GM12878 (cell line): ENCODE measurements around the gene CABP7. TPM values are rescaled to one million over a fixed set of nuclear protein-coding genes. Genes with fewer than 3 reads are reported as not detected.

Source experiments
- ATAC-seq: fragments of 200-7000 bp; cut with Tn5 transposase; 3 replicates; pipeline ENCODE4 v1.9.1; 2020; ENCODE audit warnings: mild to moderate bottlenecking, moderate library complexity
- BruUV-seq: library from RNA; stranded (reverse); fragments of 400-500 nt; replicated peaks from 2 replicates; lab custom pipeline; 2021; lab: Mats Ljungman, UMichigan
- CTCF ChIA-PET: fragments of 300-600 bp; sonication (Branson Sonifier 250); formaldehyde crosslinking; extraction: SDS; loops from one replicate; lab custom pipeline; 2021; ENCODE audit warnings: inconsistent platforms; lab: Yijun Ruan, JAX
- POLR2A ChIA-PET: fragments of 350-600 bp; formaldehyde crosslinking; extraction: SDS; loops from one replicate; lab custom pipeline; 2021; ENCODE audit warnings: inconsistent platforms; lab: Charles Lee
- RAD21 ChIA-PET: fragments of 300-600 bp; sonication (Branson Sonifier 250); formaldehyde crosslinking; loops from one replicate; lab custom pipeline; 2023; ENCODE audit warnings: antibody characterized with exemption; ENCODE audit not compliant: unreplicated experiment; lab: Charles Lee
- SMC1A ChIA-PET: fragments of 300-600 bp; sonication (Branson Sonifier 250); formaldehyde crosslinking; loops from one replicate; lab custom pipeline; 2023; ENCODE audit not compliant: unreplicated experiment, uncharacterized antibody; lab: Charles Lee
- DNase-seq: peaks from one replicate; pipeline ENCODE4 v3.0.0-alpha.2; 2011; ENCODE audit warnings: low read depth, low spot score
- FAIRE-seq: peaks from 3 replicates; lab custom pipeline; 2011; peaks lifted over from hg19 to GRCh38; lab: Jason Lieb, UNC
- H2AFZ ChIP-seq: 2 replicates; pipeline ENCODE4 v1.6.0; 2011; ENCODE audit warnings: low read depth, low read length, control low read depth; ENCODE audit not compliant: control insufficient read depth
- H3K27ac ChIP-seq: 2 replicates; pipeline ENCODE4 v1.5.1; 2011; ENCODE audit warnings: control low read depth; ENCODE audit not compliant: control insufficient read depth, insufficient read depth
- H3K27me3 ChIP-seq, 2 experiments: replicated peaks in 1 of 2; 2 replicates each; pipeline versions ENCODE4 v1.6.0 to v1.6.1; 2011; ENCODE audit warnings: low read length in 1 of 2; ENCODE audit not compliant: control insufficient read depth in 2 of 2, insufficient read depth in 2 of 2
- H3K36me3 ChIP-seq, 2 experiments: 2 replicates each; pipeline ENCODE4 v1.5.1; 2011; ENCODE audit warnings: low read length in 1 of 2; ENCODE audit not compliant: control insufficient read depth in 2 of 2, insufficient read depth in 2 of 2
- H3K4me1 ChIP-seq: 2 replicates; pipeline ENCODE4 v1.6.1; 2011; ENCODE audit warnings: mild to moderate bottlenecking, low read length, moderate library complexity, mixed read lengths; ENCODE audit not compliant: control insufficient read depth, insufficient read depth
- H3K4me2 ChIP-seq: 2 replicates; pipeline ENCODE4 v1.6.0; 2011; ENCODE audit warnings: control low read depth; ENCODE audit not compliant: control insufficient read depth, insufficient read depth
- H3K4me3 ChIP-seq: fragments of 200-600 bp; sonication (generic); 2 replicates; pipeline ENCODE4 v1.5.1; 2016
- H3K79me2 ChIP-seq: 2 replicates; pipeline ENCODE4 v1.6.0; 2011; ENCODE audit warnings: low read length; ENCODE audit not compliant: control insufficient read depth, insufficient read depth
- H3K9ac ChIP-seq: 2 replicates; pipeline ENCODE4 v1.8.0; 2011; ENCODE audit warnings: low read length, control low read depth, mixed read lengths; ENCODE audit not compliant: control insufficient read depth, insufficient read depth
- H3K9me3 ChIP-seq: replicated peaks from 3 replicates; pipeline ENCODE4 v1.5.1; 2011; ENCODE audit warnings: mild to moderate bottlenecking, low read length; ENCODE audit not compliant: control insufficient read depth, insufficient read depth
- H4K20me1 ChIP-seq: 2 replicates; pipeline ENCODE4 v1.6.0; 2011; ENCODE audit not compliant: control insufficient read depth, insufficient read depth
- KAT2A ChIP-seq: conservative IDR thresholded peaks from 2 replicates; pipeline ENCODE4 v1.6.1; 2011; ENCODE audit warnings: low read depth, low read length; ENCODE audit not compliant: control insufficient read depth
- NR2F1 ChIP-seq: fragments of 450-650 bp; conservative IDR thresholded peaks from 2 replicates; pipeline ENCODE4 v1.6.1; 2017; ENCODE audit warnings: mild to moderate bottlenecking
- RFX5 ChIP-seq: IDR thresholded peaks from 2 replicates; pipeline ENCODE4 v1.6.1; 2011; ENCODE audit warnings: low read depth, low read length, improper control_type of control experiment
- WGBS: methylation state at CpG from one replicate; pipeline ENCODE4 v1.1.6; 2016; ENCODE audit warnings: low lambda C conversion rate; ENCODE audit not compliant: insufficient replicate concordance, insufficient coverage; ENCODE audit errors: missing lambda C conversion rate; 5-methylcytosine and 5-hydroxymethylcytosine counted together
- in situ Hi-C: fragments of 300-500 bp; cut with MboI; formaldehyde crosslinking; loops from 9 replicates; pipeline ENCODE4 v1.14.3; 2018; ENCODE audit warnings: mixed read lengths
- intact Hi-C: fragments of 100-400 bp; cut with micrococcal nuclease; formaldehyde crosslinking; loops from one replicate; pipeline ENCODE4 v1.14.2; 2022; ENCODE audit not compliant: unreplicated experiment
- polyA plus RNA-seq, 11 experiments: library from polyadenylated mRNA; depleted of rRNA in 4 of 11; unstranded in 6 of 11; stranded (reverse) in 5 of 11; fragments of >200 nt; fragmentation: Nextera tagmentation in 4 of 11; fragmentation: Illumina TruSeq in 1 of 11; extraction: Ambion mirVana in 4 of 11; extraction: Trizol in 1 of 11; gene quantifications; 1 replicate in 1 of 11; 2 replicates in 10 of 11; pipeline versions ENCODE4 v1.2.1 to v1.2.3, GENCODE V29; 2011 to 2016; ENCODE audit warnings: inconsistent platforms in 2 of 11, missing spikeins in 2 of 11, low read depth in 1 of 11
- total RNA-seq, 4 experiments: library from RNA; depleted of rRNA in 3 of 4; stranded (reverse); fragments of >200 nt in 3 of 4; fragmentation: Illumina TruSeq in 1 of 4; extraction: Trizol in 1 of 4; gene quantifications; 2 replicates each; pipeline versions ENCODE4 v1.2.1 to v1.2.3, GENCODE V29; 2013 to 2021
- TF ChIP-seq, protein P1 (sequence below): fragments of 450-650 bp; IDR thresholded peaks from 2 replicates; pipeline ENCODE4 v1.6.1; 2017; ENCODE audit warnings: mild to moderate bottlenecking, moderate library complexity

CABP7 gene
- total and polyA plus RNA-seq, 10 of the 15 experiments (the other 5 are each of a cell fraction or from before 2014, with no cell fraction given) = 0.02 to 0.18 (median 0.05) TPM; not detected in 5

DNA sequence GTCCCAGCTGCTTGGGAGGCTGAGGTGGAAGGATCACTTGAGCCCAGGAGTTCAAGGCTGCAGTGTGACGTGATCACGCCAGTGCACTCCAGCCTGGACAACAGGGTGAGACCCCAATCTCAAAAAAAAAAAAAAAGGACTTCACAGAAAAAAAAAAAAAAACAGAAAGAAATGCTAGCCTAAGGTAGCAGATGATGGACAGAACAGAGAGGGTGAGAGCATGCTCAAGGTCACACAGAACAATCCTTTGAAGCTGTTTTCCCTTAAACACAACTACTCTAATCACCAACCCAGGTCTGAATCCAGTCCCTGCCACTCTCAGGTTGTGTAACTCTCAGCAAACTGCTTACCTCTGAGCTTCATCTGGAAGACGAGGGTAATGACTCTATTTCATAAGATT is 37.3 kb downstream of the CABP7 start:
- FAIRE-seq = no peak
- in situ Hi-C loops = no loop called here
- WGBS = 91% methylated on average over 3 of the region's 3 CpGs

DNA sequence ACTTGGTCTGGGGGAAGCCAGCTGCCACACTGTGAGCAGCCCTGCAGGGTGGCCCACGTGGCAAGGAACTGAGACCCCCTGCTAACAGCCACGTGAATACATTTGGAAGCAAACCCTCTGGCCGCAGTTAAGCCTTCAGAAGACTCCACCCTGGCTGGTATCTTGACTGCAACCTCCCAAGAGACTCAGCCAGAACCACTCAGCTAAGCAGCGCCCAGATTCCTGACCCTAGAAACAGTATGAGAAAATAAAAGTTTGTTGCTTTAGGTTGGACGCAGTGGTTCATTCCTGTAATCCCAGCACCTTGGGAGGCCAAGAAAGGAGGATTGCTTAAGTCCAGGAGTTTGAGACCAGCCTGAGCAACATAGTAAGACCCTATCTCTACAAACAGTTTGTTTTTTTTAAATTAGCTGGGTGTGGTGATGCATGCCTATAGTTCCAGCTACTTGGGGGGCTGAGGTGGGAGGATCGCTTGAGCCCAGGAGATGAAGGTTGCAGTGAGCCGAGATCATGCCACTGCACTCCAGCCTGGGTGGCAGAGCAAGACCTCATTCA is 38.3 kb downstream of the CABP7 start:
- Histone ChIP-seq H2AFZ (no peak overlapping the region), H3K79me2 (no peaks in the 10 kb centered on the region), H3K4me3 (no peak overlapping the region), H3K4me1 (no peaks in the 10 kb centered on the region), H3K27me3 (no peaks in the 10 kb centered on the region), H4K20me1 (no peaks in the 10 kb centered on the region), H3K9me3 (no peaks in the 10 kb centered on the region), H3K27ac (no peak overlapping the region), H3K4me2 (no peak overlapping the region), H3K36me3 (no peaks in the 10 kb centered on the region), H3K9ac (no peak overlapping the region)
- intact Hi-C loops (no loop called here), in situ Hi-C loops (no loop called here)
- TF ChIP-seq, protein P1, sequence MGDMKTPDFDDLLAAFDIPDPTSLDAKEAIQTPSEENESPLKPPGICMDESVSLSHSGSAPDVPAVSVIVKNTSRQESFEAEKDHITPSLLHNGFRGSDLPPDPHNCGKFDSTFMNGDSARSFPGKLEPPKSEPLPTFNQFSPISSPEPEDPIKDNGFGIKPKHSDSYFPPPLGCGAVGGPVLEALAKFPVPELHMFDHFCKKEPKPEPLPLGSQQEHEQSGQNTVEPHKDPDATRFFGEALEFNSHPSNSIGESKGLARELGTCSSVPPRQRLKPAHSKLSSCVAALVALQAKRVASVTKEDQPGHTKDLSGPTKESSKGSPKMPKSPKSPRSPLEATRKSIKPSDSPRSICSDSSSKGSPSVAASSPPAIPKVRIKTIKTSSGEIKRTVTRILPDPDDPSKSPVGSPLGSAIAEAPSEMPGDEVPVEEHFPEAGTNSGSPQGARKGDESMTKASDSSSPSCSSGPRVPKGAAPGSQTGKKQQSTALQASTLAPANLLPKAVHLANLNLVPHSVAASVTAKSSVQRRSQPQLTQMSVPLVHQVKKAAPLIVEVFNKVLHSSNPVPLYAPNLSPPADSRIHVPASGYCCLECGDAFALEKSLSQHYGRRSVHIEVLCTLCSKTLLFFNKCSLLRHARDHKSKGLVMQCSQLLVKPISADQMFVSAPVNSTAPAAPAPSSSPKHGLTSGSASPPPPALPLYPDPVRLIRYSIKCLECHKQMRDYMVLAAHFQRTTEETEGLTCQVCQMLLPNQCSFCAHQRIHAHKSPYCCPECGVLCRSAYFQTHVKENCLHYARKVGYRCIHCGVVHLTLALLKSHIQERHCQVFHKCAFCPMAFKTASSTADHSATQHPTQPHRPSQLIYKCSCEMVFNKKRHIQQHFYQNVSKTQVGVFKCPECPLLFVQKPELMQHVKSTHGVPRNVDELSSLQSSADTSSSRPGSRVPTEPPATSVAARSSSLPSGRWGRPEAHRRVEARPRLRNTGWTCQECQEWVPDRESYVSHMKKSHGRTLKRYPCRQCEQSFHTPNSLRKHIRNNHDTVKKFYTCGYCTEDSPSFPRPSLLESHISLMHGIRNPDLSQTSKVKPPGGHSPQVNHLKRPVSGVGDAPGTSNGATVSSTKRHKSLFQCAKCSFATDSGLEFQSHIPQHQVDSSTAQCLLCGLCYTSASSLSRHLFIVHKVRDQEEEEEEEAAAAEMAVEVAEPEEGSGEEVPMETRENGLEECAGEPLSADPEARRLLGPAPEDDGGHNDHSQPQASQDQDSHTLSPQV = no peak
- ATAC-seq (no peak), DNase-seq (no peak), FAIRE-seq (no peak)
- ChIA-PET POLR2A (no interaction called here), RAD21 (no interaction called here), CTCF (interaction anchor here (0.8 kb wide), 1 partner anchor 365 kb away, joined by 3 read pairs; no protein-coding TSS in a partner anchor), SMC1A (no interaction called here)
- no TSS peak for BruUV-seq
- WGBS = 70% methylated on average over 7 of the region's 7 CpGs

More for the DNA sequence above, 37.3 kb downstream of the CABP7 start:
- H3K27ac ChIP-seq = no peak overlapping the region
- intact Hi-C loops = no loop called here
- no peaks in the 10 kb centered on the region for H3K79me2 ChIP-seq
- ChIA-PET SMC1A (interaction anchor here (1.5 kb wide), 1 partner anchor 10 kb away, joined by 4 read pairs; the partner anchor contains the start of genes UQCR10 and ZMAT5), POLR2A (no interaction called here), CTCF (no interaction called here), RAD21 (no interaction called here)
- no peaks in the 10 kb centered on the region for H3K4me1 ChIP-seq
- H3K9ac ChIP-seq = no peak overlapping the region
- no peak overlapping the region for H3K4me2 ChIP-seq
- BruUV-seq = no TSS peak
- no peak overlapping the region for H2AFZ ChIP-seq
- no peaks in the 10 kb centered on the region for H3K9me3 ChIP-seq
- no peak for ATAC-seq
- TF ChIP-seq NR2F1 (no peak), KAT2A (no peak), RFX5 (no peak)
- H3K4me3 ChIP-seq = no peak overlapping the region
- no peaks in the 10 kb centered on the region for H3K27me3 ChIP-seq
- H3K36me3 ChIP-seq = no peaks in the 10 kb centered on the region
- H4K20me1 ChIP-seq = no peaks in the 10 kb centered on the region
- no peak for DNase-seq
